C4-2B (cell line): ENCODE results near the gene ALG8.

Experiments
- CTCF ChIP-seq: fragments of 450-650 bp; conservative IDR thresholded peaks from 2 replicates; pipeline ENCODE4 v1.5.1; 2017; ENCODE audit warnings: mild to moderate bottlenecking
- ZFX ChIP-seq: fragments of 450-650 bp; IDR thresholded peaks from 2 replicates; pipeline ENCODE4 v1.6.1; 2017

GRCh38 chr11:78054971-78055370, 84.5 kb downstream of the ALG8 start:
- TF ChIP-seq CTCF (no peak), ZFX (no peak)
